ENCODE results near the gene ZBTB7B.

Gene ZBTB7B

GRCh38 chr1:155050560-155051341 lies 48.1 kb downstream of the ZBTB7B start, which contains the start of gene ADAM15 (continued):
- peak; percentile 30; the same call in 1 of the 2 replicates for TF ChIP-seq ZSCAN4 (tag by site-specific recombination; IDR thresholded peaks at IDR 0.05)
- peak; percentile 14; the same call in 1 of the 2 replicates for TF ChIP-seq ZSCAN5A (tag by site-specific recombination; IDR thresholded peaks at IDR 0.05)
- TF ChIP-seq SP3 (tag by site-specific recombination; IDR thresholded peaks at IDR 0.05): peak; percentile 86
- no peak for TF ChIP-seq PRDM4 (tag by site-specific recombination; IDR thresholded peaks at IDR 0.05)
- TF ChIP-seq SP2 (tag by site-specific recombination; IDR thresholded peaks at IDR 0.05): peak; percentile 87
- peak; percentile 96 for TF ChIP-seq KLF7 (tag by site-specific recombination; IDR thresholded peaks at IDR 0.05; ENCODE audit: borderline replicate concordance)
- peak; percentile 99 for TF ChIP-seq ZNF580 (tag by site-specific recombination; IDR thresholded peaks at IDR 0.05)
- TF ChIP-seq ZFP37 (tag by site-specific recombination; IDR thresholded peaks at IDR 0.05): peak; percentile 87
- TF ChIP-seq INSM2 (tag by site-specific recombination; IDR thresholded peaks at IDR 0.05): peak; percentile 72; the same call in 1 of the 2 replicates
- TF ChIP-seq ZNF600 (tag by site-specific recombination; IDR thresholded peaks at IDR 0.05): peak; percentile 100
- peak; percentile 11; the same call in 1 of the 2 replicates for TF ChIP-seq ZNF223 (tag by site-specific recombination; IDR thresholded peaks at IDR 0.05)
- peak; percentile 96 for TF ChIP-seq ZBTB26 (tag by site-specific recombination; optimal IDR thresholded peaks at IDR 0.05)
- 0 out of 2 replicates have a peak, but pooled peaks have one; percentile 23 for TF ChIP-seq ZNF561 (tag by site-specific recombination; IDR thresholded peaks at IDR 0.05; ENCODE audit: borderline replicate concordance)
- peak; percentile 9; the same call in 1 of the 2 replicates for TF ChIP-seq ZBTB21 (tag by site-specific recombination; IDR thresholded peaks at IDR 0.05)
- TF ChIP-seq ZFP69B (tag by site-specific recombination; IDR thresholded peaks at IDR 0.05): peak; percentile 34
- TF ChIP-seq PRDM10 (tag by site-specific recombination; IDR thresholded peaks at IDR 0.05): peak; percentile 8; the same call in 1 of the 2 replicates
- TF ChIP-seq ZNF146 (tag by site-specific recombination; IDR thresholded peaks at IDR 0.05): no peak
- no peak for TF ChIP-seq ZNF664 (tag by site-specific recombination; IDR thresholded peaks at IDR 0.05)
- peak; percentile 93 for TF ChIP-seq ZEB2 (tag by site-specific recombination; IDR thresholded peaks at IDR 0.05)
- peak; percentile 87 for TF ChIP-seq ZNF777 (tag by site-specific recombination; IDR thresholded peaks at IDR 0.05; ENCODE audit: borderline replicate concordance)
- TF ChIP-seq ZNF155 (tag by site-specific recombination; IDR thresholded peaks at IDR 0.05): no peak
- no peak for TF ChIP-seq ZNF623 (tag by site-specific recombination; IDR thresholded peaks at IDR 0.05)
- TF ChIP-seq ZNF280D (tag by site-specific recombination; IDR thresholded peaks at IDR 0.05): 0 out of 2 replicates have a peak, but pooled peaks have one; percentile 50

All from HEK293 (cell line).